HTERT RPE-1 (cell line): ENCODE data around the gene EIF4A3.
"Not testable (repeated sequence)": the region's sequence is repeated elsewhere in the genome, so short reads cannot be mapped to it uniquely, and the experiment has no call there.

Experiments
- in situ Hi-C: fragments of 300-500 bp; cut with MboI; formaldehyde crosslinking; loops from 4 replicates; pipeline ENCODE4 v1.14.3; 2020; ENCODE audit warnings: low sequenced_read_pairs

EIF4A3 gene

DNA sequence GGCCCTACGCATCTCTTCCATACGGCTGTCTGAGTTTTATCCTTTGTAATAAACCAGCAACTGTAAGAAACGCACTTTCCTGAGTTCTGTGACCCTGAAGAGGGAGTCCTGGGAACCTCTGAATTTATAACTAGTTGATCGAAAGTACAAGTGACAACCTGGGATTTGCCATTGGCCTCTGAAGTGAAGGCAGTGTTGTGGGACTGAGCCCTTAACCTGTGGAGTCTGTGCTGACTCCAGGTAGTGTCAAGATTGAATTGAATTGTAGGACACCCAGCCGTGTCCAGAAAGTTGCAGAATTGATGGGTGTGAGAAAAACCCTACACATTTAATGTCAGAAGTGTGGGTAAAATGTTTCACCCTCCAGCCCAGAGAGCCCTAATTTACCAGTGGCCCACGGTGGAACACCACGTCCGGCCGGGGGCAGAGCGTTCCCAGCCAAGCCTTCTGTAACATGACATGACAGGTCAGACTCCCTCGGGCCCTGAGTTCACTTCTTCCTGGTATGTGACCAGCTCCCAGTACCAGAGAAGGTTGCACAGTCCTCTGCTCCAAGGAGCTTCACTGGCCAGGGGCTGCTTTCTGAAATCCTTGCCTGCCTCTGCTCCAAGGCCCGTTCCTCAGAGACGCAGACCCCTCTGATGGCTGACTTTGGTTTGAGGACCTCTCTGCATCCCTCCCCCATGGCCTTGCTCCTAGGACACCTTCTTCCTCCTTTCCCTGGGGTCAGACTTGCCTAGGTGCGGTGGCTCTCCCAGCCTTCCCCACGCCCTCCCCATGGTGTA is 44.1 kb downstream of the EIF4A3 start:
- in situ Hi-C loops, result no loop called here

- in situ Hi-C loops, result no loop called here
These were observed 44.8 kb downstream of the EIF4A3 start for GRCh38 chr17:80101946-80102663.

DNA sequence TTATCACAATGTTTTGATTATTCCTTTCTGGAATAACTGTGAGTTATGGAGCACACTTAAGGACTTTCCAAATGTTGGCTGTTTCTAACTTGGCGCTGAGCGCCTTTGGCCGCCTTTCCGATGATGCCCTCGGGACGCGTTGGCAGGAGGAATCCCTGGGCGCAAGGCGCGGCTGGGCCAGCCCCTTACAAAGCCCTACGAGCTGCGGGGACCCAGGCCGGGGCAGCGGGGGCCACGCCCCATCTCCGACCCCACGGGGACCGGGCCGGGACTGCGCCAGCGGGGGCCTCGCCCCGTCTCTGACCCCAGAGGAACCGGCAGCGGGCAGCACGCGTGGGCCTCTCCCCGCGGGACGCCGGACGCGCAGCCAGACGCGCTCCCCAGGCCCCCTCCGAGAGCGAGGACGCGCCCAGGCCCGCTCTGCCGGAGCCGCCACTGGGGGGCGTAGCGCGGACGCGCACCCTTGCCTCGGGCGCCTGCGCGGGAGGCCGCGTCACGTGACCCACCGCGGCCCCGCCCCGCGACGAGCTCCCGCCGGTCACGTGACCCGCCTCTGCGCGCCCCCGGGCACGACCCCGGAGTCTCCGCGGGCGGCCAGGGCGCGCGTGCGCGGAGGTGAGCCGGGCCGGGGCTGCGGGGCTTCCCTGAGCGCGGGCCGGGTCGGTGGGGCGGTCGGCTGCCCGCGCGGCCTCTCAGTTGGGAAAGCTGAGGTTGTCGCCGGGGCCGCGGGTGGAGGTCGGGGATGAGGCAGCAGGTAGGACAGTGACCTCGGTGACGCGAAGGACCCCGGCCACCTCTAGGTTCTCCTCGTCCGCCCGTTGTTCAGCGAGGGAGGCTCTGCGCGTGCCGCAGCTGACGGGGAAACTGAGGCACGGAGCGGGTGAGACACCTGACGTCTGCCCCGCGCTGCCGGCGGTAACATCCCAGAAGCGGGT is 45.6 kb downstream of the EIF4A3 start, which contains the start of gene GAA:
Gene GAA, plus strand, starts transcription at position 571 of the 935 bp plus-strand sequence. CDS start 3,006 bp downstream, outside the sequence.
- in situ Hi-C loops, result no loop called here

DNA sequence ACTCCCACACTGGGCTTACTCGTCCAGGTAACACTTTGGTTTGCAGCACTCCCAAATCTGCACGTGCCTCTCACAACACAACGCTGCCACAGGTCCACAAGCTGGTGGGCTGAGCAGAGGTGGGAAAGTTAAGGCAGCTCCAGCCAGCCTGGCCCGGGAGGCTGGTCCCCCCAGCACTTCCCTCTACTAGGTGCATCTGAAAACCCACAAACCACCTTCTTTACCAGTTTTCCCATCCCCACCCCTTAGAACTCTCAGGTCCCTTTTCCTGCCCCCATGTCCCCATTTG is 46.9 kb downstream of the EIF4A3 start:
- in situ Hi-C loops, result no loop called here

GRCh38 chr17:80099291-80100034 is 47.5 kb downstream of the EIF4A3 start:
- in situ Hi-C loops, result no loop called here

GRCh38 chr17:80097844-80098691 is 48.9 kb downstream of the EIF4A3 start:
- in situ Hi-C loops, result no loop called here

DNA sequence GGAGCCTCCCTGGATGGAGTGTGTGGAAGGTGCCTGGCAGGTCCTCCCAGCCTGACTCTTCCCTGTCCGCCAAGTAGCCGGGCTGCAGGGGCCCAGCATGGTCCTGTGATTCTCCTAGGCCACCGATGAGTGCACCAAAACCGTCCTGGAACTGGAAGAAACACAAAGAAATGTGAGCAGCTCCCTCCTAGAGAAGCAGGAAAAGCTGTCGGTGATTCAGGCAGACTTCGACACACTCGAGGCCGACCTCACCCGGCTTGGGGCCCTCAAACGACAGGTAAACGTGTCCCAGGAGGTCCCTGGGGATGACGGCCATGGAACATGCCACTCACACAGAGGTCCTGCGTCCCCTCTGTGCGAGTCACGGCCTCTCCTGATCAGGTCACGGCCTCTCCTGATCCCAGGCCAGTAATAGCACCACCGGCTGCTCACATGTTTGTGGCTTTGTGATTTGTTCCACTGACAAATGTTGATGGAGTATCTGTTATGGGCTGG is 49.8 kb downstream of the EIF4A3 start:
- in situ Hi-C loops, result no loop called here

DNA sequence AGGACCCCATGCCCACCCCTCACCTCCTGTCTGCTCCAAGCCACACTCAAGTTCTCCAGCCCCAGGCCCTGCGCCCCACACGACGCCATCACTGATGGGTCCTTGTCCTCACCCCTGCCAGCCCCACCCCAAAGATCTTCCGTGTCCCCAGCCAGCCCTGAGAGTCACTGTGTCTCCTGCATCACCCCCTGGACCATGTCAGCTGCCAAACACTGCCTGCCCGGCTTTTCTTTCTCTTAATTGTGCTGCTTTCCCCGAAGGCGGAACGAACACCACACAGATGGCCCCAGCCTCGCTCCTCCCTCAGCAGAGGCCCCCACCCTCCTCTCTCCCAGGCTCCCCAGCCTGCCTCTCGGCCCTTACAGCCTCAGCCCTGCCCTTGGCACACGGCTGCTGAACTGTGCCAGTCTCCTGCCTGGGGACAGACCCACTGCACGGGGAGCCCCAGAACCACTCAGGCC is 50.3 kb downstream of the EIF4A3 start:
- in situ Hi-C loops, result no loop called here

DNA sequence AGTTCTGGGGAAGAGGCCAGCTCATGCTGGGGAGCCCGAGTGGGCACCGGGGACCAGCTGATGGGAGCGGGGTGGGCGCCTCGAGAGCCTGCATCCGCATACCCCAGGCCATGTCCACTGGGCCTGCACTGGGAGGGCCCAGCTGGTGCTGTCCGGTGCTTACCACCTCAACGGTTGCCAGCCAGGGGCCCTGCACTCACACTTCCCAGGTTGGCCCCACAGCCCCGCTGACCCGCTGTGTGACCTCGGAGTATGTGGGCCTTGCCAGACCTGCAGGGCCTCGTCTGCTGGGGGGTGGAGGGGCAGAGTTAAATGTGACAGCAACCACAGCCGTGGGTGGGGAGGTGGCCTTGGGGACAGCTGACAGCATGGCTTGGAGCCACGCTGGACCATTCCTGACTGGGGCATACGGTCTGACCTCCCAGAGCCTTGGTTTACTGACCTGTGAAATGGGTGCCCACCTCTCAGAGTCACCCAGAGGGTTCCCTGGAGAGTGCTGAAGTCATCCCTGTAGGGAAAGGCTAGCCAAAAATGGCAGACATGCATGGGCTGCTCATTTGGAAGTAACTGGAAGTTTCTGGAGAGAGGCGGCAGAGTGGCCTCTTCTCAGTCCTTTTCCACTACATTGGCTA is 51.0 kb downstream of the EIF4A3 start:
- in situ Hi-C loops, result no loop called here

DNA sequence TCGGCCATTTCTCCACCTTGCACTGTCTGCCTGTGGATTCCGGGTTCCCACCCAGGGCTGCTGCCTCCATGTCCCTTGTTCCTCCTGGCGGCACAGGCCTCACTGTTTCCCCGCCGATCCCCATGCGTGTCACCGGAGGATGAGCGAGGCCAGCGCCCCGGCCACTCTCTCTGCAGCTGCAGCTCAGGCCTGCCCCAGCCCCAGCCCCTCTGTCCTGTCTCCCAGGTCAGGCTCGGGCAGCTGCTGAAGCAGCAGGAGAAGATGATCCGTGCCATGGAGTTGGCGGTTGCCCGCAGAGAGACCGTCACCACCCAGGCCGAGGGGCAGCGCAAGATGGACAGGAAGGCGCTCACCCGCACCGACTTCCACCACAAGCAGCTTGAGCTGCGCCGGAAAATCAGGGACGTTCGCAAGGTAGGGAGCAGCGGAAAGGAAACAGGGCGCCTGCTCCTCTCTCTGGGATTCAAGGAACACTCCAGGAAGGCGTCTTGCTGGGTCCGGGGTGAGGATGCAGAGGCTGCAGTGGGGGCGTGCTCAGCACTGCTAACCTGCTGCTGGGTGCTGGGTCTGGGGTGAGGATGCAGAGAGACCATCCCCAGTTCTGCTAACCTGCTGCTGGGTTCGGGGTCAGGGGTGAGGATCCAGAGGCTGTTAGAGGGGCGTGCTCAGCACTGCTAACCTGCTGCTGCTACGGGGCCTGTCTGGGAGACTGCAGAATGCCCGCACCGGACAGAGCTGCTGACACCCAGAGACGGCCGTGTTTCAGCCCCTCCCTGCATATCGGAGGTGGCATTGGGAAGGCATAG is 51.7 kb downstream of the EIF4A3 start:
- in situ Hi-C loops, result no loop called here

- in situ Hi-C loops, result no loop called here
These were observed 54.0 kb downstream of the EIF4A3 start for GRCh38 chr17:80092959-80093358.

GRCh38 chr17:80091376-80091775 is 55.6 kb downstream of the EIF4A3 start:
- in situ Hi-C loops, result no loop called here

DNA sequence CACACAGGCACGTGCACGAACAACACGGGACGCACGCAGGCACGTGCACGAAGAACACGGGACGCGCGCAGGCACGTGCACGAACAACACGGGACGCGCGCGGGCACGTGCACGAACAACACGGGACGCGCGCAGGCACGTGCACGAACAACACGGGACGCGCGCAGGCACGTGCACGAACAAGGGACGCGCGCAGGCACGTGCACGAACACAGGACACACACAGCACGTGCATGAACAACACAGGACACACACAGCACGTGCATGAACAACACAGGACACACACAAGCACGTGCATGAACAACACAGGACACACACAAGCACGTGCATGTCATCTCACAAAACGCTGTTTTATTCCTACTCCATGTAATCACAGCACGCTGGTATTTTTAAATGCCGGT is 56.8 kb downstream of the EIF4A3 start:
- in situ Hi-C loops, result not testable (repeated sequence)

DNA sequence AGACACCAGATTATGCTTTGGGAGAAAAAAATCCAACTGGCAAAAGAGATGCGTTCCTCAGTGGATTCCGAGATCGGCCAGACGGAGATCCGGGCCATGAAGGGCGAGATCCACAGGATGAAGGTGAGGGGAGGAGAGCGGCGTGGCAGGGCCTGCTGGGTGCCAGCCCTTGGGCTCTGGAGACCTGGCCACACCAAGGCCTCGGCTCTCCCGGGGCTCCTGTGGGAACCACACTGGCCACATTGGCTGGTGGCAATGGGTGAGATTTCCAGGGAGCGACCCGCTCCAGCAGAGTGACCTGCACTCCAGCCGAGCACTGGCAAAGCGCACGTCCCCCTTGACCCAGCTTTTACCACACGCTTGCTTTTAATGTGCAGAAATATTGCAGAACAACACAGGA is 57.2 kb downstream of the EIF4A3 start:
- in situ Hi-C loops, result no loop called here

DNA sequence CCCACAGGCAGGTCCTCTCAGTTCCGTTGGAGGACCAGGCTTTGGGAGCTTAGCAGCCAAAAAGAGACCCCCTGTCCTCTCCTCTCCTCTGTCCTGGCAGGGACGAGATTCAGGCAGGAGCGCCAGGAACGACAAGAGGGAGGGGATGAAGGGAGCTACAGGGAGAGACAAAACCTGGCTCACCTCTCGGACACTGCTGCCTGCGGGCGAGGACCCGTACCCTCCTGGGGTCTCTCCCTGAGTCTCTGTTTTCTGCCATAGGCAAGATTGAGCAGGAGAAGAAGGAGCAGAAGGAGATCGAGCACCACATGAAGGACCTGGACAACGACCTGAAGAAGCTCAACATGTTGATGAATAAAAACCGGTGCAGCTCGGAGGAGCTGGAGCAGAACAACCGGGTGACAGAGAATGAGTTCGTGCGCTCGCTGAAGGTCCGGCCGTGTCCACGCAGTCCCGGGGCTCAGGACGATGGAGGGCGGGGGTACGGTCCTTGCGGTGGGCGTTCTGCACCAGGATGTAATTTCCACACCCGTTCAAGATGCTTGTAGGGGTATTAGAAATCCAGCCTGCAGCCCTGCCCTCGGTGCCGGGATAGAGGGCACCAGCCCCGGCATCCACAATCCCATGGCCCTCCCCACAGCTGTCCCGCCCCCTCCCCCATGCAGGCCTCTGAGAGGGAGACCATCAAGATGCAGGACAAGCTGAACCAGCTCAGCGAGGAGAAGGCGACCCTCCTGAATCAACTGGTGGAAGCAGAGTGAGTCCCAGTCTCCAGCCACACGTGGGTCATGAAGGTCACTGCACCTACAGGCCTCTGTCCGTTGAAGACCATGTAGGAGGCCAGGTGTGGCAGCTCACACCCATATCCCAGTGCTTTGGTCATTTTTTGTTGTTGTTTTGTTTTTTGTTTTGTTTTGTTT is 59.3 kb downstream of the EIF4A3 start:
- in situ Hi-C loops, result no loop called here

GRCh38 chr17:80086616-80087015 is 60.3 kb downstream of the EIF4A3 start:
- in situ Hi-C loops, result no loop called here

DNA sequence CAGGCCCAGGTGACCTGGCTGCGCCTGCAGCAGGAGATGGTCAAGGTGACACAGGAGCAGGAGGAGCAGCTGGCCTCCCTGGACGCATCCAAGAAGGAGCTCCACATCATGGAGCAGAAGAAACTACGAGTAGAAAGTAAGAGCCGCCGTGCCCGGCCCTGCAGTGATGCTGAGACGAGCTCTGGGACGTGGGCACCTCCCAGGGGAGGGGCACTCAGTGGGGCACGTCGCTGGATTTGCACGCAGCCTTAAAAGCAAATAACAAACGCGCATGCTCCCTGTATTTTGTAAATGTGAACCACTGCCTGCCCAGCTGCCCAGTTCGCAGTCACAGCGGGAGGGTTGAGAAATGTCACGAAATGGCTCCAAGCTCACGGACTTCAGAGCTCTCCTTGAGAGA is 60.8 kb downstream of the EIF4A3 start:
- in situ Hi-C loops, result no loop called here
